PFSK-1 (cell line): ENCODE results near the gene RNF214.

Experiments
- SIN3A ChIP-seq: IDR thresholded peaks from 2 replicates; pipeline ENCODE4 v1.6.1; 2012; ENCODE audit warnings: mild to moderate bottlenecking, low read length, moderate library complexity, borderline replicate concordance; ENCODE audit not compliant: insufficient read depth
- TAF1 ChIP-seq: IDR thresholded peaks from 2 replicates; pipeline ENCODE4 v1.6.1; 2012; ENCODE audit warnings: low read length, control low read depth, borderline replicate concordance; ENCODE audit not compliant: insufficient read depth
- TF ChIP-seq, protein P1 (sequence below), 2 experiments: IDR thresholded peaks; 2 replicates each; pipeline versions ENCODE4 v1.6.1 to v1.8.0; 2011 to 2012; ENCODE audit warnings: low read depth in 2 of 2, low read length in 2 of 2, control low read depth in 1 of 2, inconsistent platforms in 1 of 2, mild to moderate bottlenecking in 1 of 2, moderate library complexity in 1 of 2; ENCODE audit not compliant: insufficient read depth in 1 of 2

DNA sequence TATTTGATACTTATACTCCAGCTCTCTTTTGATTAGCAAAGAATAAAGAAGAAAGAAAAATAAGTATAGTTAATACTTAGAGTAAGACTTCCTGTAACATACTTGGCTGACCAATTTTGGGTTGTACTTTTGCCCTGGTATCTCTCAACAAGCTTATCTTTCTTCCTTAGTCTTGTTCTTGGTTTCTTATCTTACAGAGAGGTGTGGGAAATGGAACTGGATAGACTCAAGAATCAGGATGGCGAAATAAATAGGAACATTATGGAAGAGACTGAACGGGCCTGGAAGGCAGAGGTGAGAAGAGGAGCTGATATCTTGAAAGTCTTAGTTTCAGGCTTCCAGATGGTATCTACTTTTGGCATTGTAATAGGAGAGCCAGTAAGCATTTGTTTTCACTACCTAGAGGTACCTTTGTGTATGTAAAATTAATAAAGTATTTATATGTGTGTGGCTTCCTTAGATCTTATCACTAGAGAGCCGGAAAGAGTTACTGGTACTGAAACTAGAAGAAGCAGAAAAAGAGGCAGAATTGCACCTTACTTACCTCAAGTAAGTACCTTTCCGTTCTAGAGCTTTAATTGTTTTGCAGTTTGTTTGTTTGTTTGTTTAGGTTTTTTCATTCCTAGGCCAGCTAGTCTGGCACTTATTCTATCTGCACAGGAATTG is 47.4 kb downstream of the RNF214 start:
- TF ChIP-seq, protein P1, sequence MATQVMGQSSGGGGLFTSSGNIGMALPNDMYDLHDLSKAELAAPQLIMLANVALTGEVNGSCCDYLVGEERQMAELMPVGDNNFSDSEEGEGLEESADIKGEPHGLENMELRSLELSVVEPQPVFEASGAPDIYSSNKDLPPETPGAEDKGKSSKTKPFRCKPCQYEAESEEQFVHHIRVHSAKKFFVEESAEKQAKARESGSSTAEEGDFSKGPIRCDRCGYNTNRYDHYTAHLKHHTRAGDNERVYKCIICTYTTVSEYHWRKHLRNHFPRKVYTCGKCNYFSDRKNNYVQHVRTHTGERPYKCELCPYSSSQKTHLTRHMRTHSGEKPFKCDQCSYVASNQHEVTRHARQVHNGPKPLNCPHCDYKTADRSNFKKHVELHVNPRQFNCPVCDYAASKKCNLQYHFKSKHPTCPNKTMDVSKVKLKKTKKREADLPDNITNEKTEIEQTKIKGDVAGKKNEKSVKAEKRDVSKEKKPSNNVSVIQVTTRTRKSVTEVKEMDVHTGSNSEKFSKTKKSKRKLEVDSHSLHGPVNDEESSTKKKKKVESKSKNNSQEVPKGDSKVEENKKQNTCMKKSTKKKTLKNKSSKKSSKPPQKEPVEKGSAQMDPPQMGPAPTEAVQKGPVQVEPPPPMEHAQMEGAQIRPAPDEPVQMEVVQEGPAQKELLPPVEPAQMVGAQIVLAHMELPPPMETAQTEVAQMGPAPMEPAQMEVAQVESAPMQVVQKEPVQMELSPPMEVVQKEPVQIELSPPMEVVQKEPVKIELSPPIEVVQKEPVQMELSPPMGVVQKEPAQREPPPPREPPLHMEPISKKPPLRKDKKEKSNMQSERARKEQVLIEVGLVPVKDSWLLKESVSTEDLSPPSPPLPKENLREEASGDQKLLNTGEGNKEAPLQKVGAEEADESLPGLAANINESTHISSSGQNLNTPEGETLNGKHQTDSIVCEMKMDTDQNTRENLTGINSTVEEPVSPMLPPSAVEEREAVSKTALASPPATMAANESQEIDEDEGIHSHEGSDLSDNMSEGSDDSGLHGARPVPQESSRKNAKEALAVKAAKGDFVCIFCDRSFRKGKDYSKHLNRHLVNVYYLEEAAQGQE (IDR thresholded peaks at IDR 0.05; ENCODE audit: insufficient read depth in 1 of 2, low read depth in 2 of 2, low read length in 2 of 2), result no peak
- TF ChIP-seq SIN3A (no peak), TAF1 (no peak)
